GM18520 (cell line): ENCODE results near the gene DCP2.
"Not testable (repeated sequence)": the region's sequence is repeated elsewhere in the genome, so short reads cannot be mapped to it uniquely, and the experiment has no call there.

Experiments
- ATAC-seq: cut with Tn5 transposase; IDR thresholded peaks from one replicate; pipeline ENCODE4 v1.9.1; 2021; ENCODE audit not compliant: unreplicated experiment

DCP2 gene

GRCh38 chr5:112976432-112977309, at the start of gene DCP2:
TSS of gene DCP2 (plus strand) at chr5:112976798. CDS start at chr5:112976934, 136 bp downstream.
- ATAC-seq = peak; percentile 99

DNA sequence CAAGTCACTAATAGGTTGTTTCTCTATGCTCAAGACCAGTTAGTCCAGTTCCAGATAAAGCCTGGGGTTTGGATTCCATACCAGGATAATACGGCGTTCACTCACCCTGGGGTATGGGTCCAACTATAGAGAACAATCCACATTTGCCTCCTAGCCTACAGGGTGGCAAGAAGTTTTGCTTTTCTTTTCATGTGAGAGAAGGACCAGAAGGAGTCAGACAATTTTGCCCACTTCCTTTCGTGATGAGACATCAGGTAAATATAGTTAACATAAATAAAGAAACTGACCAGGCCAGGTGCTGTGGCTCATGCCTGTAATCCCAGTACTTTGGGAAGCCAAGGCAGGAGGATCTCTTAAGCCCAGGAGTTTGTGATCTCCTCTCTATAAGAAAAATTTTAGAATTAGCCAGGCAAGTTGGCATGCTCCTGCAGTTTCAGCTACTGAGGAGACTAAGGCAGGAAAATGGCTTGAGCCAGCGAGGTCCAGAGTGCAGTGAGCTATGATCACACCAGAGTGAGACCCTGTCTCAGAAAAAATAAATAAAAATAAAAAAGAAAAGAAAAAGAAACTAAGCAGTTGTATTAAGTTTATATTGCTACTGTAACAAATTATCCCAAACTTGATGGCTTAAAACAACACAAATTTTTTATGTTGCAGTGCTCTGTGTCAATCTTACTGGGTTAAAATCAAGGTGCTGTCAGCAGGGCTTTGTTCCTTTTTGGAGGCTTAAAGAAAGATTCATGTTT, 47.1 kb upstream of the DCP2 start:
- ATAC-seq = peak; percentile 74

DNA sequence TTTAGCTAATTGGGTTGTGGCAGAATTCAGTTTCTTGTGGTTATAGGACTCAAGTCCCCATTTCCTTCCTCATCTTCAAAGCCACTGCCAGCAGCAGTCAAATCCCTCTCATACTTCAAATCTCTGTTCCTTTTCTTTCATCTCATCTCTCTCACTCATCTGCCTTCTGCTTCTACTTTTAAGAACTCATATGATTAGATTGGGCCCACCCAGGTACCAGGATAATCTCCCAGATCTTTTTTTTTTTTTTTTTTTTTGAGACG, 46.6 kb upstream of the DCP2 start:
- no peak for ATAC-seq

GRCh38 chr5:112931473-112931872, 45.1 kb upstream of the DCP2 start:
- ATAC-seq = no peak

- no peak for ATAC-seq
Observed at GRCh38 chr5:112933105-112933504, 43.5 kb upstream of the DCP2 start.

DNA sequence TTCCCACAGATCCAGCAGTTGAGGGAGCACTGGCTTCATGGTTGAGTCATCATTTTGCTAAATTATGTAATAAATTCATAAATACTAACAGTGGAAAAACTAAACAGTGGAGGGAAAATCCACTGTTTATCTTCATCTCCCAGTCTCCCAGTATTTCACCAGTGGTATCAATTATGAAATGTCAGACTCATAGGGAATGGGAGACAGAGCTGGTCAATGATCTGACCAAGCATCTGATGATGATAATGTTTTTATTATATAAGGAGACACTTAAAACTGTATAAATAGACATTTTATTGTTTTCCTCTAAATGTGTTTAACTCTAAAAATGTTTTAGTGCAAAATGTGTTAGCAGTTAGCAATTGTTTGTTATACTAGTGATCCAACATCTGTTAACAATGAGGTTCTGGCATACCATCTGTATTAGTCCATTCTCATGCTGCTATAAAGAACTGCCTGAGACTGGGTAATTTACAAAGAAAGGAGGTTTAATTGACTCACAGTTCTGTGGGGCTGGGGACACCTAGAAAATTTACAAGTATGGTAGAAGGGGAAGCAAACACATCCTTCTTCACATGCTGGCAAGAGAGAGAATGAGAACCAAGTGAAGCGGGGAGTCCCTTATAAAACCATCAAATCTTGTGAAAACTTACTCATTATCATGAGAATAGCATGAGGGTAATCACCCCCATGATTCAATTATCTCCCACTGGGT, 42.8 kb upstream of the DCP2 start:
- ATAC-seq = no peak

DNA sequence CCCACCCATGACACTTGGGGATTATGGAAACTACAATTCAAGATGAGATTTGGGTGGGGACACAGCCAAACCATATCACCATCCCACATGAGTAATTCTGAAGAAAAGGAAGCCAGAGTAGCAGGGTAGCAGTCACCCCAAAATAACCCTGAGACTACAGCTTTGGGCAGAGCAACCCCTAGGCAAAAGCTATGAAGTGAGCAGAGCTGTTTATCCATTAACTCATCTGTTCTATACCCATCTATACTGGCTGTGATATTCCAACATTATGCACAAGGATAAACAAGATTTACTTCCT, 42.3 kb upstream of the DCP2 start:
- no peak for ATAC-seq

DNA sequence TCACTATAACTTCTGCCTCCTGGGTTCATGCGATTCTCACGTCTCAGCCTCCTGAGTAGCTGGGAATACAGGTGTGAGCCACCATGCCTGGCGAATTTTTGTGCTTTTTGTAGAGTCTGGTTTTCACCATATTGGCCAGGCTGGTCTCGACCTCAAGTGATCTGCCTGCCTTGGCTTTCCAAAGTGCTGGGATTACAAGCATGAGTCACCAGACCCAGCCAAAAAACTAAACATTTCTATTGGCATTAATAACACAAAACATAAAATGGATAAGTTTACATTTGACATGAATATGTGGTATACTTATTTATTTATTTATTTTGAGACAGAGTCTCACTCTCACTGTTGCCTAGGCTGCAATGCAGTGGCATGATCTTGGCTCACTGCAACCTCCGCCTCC, 40.9 kb upstream of the DCP2 start:
- no peak for ATAC-seq

- ATAC-seq = no peak
Observed at GRCh38 chr5:112938286-112938685, 38.3 kb upstream of the DCP2 start.

DNA sequence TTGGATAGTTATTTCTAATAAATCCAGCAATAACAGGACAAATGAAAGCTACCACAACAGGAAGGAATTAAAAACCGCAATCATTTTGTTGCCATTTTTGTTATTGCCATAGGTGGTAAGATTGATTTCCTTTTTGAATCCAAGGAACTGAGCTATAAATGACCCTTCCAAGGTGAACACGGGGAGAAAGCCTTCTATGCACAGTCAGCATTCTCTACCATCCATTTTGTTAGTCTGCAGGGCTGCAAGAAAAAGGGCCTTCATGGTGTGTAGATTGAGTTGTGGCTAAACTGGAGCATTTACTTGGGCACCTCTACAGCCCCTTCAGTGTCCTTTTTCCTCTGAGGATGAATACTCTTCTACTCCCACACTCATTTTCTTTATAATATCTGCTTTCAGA, 35.9 kb upstream of the DCP2 start:
- no peak for ATAC-seq

DNA sequence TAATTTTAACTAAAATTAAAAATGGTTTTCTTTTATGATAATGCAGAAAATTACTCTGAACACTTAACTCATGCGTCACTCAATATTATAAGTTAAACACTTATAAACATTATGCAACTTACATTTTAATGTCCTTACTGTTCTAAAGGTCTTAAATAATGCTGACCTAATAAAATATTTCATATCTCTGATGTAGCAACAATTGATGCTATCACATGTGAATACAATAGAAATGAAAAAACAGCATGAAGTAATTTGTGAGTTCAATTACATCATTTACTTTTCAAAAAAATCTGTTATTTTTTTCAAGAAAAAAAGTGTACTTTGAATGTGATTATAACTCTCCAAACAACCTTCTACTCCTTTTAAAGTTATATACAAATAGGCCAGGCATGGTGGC, 28.1 kb upstream of the DCP2 start:
- no peak for ATAC-seq

DNA sequence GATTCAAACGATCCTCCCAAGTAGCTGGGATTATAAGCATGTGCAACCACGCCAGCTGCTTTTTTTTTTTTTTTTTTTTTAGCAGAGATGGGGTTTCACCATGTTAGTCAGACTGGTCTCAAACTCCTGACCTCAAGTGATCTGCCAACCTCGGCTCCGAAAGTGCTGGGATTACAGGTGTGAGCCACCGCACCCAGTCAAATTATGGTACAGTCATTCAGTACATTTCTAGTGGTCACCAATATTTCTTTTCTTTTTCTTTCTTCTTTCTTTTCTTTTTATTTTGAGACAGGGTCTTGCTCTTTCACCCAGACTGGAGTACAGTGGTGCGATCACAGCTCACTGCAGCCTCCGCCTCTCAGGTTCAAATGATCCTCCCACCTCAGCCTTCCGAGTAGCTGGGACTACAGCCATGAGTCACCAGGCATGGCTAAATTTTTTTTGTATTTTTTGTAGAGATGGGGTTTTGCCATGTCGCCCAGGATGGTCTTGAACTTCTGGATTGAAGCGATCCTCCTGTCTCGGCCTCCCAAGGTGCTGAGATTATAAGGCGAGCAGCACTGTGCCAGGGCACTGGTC, 25.4 kb upstream of the DCP2 start:
- ATAC-seq = peak; percentile 94

DNA sequence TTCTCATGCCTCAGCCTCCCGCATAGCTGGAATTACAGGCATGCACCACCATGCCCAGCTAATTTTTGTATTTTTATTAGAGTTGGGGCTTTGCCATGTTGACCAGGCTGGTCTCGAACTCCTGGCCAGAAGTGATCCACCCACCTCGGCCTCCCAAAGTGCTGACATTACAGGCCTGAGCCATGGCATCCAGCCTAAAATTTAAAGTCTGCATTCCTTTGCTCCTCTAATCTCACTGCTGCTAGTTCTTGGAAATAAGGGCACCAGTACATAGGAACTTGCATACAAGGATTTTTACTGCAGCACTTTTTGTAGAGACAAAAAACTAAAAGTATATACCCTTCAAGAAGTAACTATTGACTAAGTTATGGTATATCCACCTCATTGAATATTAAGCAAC, 20.0 kb upstream of the DCP2 start:
- ATAC-seq = no peak

DNA sequence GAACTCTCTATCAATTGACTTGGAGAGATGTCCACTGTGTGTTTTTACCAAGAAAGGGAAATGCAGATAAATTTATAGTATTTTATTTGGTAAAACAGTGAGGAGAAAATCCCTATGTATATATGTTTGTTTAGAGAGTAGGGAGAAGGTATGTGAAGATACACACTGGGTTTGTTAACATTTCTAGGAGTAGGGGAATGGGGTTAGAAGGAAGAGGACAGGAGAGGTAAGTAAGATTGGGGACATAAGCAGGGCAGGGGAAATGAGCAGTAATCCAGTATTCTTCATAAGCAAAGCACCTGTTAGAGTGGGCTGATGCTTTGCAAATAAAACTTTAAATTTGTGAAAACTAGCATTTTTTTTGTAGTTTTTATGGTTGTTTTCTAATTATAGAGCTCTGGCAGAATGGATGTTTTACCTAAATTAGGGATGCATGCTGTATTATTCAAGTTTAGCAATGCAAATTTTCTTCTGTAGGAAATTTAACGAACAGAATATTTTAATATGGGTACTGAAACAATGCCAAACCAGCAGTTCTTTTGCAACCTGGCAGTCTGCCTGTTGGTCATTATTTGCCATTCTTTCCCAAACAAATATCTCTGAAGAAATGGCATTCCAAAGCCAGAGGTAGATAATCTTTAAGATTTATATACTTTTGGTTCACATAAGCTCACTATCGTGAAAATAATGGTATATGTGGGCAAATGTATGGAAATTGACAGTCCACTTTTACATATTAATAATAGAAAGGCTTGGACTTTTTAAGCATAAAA, 19.4 kb upstream of the DCP2 start:
- ATAC-seq = no peak

- ATAC-seq = peak; percentile 93
Observed at GRCh38 chr5:112958093-112959088, 18.2 kb upstream of the DCP2 start.

DNA sequence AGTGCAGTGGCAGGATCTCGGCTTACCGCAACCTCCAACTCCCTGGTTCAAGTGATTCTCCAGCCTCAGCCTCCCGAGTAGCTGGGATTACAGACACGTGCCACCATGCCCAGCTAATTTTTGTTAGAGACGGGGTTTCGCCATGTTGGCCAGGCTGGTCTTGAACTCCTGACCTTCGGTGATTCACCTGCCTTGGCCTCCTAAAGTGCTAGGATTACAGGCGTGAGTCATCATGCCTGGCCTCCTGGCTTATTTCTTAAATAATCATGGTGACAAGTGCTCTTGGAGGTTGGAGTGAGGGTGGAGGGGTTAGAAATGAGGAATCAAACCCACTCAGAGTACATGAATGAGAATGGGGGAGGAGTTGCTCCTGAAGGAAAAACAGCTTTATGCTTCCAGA, 16.7 kb upstream of the DCP2 start:
- ATAC-seq = not testable (repeated sequence)

GRCh38 chr5:112960315-112960714, 16.3 kb upstream of the DCP2 start:
- ATAC-seq = no peak

GRCh38 chr5:112960863-112961504, 15.6 kb upstream of the DCP2 start:
- ATAC-seq = no peak

DNA sequence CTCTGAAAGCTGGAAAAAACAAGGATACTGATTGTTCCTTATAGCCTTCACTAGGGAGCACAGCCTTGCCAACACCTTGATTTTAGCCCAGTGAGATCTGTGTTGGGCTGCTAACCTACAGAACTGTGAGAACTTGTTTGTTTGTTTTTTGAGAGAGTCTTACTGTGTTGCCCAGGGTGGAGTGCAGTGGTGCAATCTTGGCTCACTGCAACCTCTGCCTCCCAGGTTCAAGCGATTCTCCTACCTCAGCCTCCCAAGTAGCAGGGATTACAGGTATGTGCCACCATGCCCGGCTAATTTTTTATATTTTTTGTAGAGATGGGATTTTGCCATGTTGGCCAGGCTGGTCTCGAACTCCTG, 13.2 kb upstream of the DCP2 start:
- not testable (repeated sequence) for ATAC-seq
